ENCODE results near the gene MACROD1.
"Not testable (repeated sequence)": the region's sequence is repeated elsewhere in the genome, so short reads cannot be mapped to it uniquely, and the experiment has no call there.

Gene MACROD1

GRCh38 chr11:63974259-63975143, 191.4 kb downstream of the MACROD1 start, which contains the start of gene COX8A:
Gene COX8A, plus strand, starts transcription at chr11:63974620. Its CDS starts 61 bp downstream, at chr11:63974681.
- peak; percentile 27 for TF ChIP-seq CTCF (IDR thresholded peaks at IDR 0.05; ENCODE audit: low read depth, low read length)
- DNase-seq (ENCODE audit: extremely low read depth, low read depth), result peak; percentile 99

DNA sequence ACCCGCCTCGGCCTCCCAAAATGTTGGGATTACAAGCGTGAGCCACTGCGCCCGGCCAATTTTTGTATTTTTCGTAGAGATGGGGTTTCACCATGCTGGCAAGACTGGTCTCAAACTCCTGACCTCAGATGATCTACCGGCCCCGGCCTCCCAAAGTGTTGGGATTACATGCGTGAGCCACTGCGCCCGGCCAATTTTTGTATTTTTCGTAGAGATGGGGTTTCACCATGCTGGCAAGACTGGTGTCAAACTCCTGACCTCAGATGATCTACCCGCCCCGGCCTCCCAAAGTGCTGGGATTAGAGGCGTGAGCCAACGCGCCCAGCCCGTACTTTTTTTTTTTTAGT, 192.0 kb downstream of the MACROD1 start:
- not testable (repeated sequence) for DNase-seq (ENCODE audit: extremely low read depth, low read depth)

DNA sequence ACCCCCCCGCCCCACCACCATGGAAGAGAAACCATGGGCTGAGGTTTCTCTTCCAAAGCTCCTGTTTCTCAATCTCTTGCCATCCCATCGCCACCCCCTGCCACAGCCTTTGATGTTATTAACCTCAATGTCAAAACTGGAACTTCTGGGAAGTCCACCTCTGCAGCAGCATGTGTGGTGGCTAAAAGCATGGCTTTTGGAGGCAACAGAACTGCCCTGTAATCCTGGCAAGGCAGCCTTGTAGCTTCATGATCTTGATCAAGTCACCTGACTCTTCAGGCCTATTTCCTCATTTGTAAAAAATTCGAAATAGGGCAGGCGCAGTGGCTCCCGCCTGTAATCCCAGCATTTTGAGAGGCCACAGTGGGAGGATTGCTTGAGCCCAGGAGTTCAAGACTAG, 195.0 kb downstream of the MACROD1 start:
- DNase-seq (ENCODE audit: extremely low read depth, low read depth), result no peak
- TF ChIP-seq CTCF (IDR thresholded peaks at IDR 0.05; ENCODE audit: low read depth, low read length), result no peak

GRCh38 chr11:63969461-63969860, 196.5 kb downstream of the MACROD1 start:
- TF ChIP-seq CTCF (IDR thresholded peaks at IDR 0.05; ENCODE audit: low read depth, low read length), result no peak
- no peak for DNase-seq (ENCODE audit: extremely low read depth, low read depth)

GRCh38 chr11:63966444-63966843, 199.5 kb downstream of the MACROD1 start:
- TF ChIP-seq CTCF (IDR thresholded peaks at IDR 0.05; ENCODE audit: low read depth, low read length), result no peak
- DNase-seq (ENCODE audit: extremely low read depth, low read depth), result no peak

GRCh38 chr11:63963895-63964294, 202.0 kb downstream of the MACROD1 start:
- DNase-seq (ENCODE audit: extremely low read depth, low read depth), result not testable (repeated sequence)

DNA sequence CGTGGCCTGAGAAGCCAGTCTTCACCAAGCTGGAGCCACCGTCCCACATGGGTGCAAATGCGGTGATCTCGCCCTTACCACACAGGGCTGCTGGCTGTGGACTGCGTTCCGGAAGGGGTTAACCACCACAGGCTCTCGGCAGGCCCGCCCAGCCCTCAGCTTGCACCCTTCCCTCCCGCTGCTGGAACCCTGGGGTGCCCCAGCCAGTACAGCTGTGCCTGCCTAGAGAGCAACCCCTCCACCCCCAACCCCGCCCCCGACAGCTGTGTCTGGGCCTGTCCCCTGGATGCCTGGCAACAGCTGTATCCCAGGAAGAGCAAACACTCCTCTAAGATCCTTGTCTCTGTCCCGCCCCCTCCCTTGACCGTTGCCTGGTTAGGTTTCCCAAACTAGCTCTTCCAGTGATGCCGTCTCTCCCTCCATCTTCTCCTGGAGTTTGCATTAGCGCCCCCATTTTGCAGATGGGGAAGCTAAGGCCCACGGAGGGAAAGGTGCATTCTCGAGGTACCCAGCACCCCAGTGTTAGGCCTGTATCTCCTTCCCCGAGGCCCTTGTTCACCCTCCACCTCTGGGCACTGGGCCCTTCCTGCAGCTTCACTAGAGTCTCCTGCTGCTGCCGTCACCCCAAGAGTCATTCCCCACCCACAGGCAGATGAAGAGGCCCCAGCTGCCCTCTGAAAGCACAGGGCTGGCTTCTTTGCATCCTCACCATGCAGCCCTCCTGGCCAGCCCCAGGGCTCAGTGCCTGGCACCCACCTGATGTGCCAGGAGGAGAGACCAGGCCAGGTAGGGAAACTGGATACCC, 204.1 kb downstream of the MACROD1 start:
- TF ChIP-seq CTCF (IDR thresholded peaks at IDR 0.05; ENCODE audit: low read depth, low read length), result no peak
- no peak for DNase-seq (ENCODE audit: extremely low read depth, low read depth)

- no peak for DNase-seq (ENCODE audit: extremely low read depth, low read depth)
- no peak for TF ChIP-seq CTCF (IDR thresholded peaks at IDR 0.05; ENCODE audit: low read depth, low read length)
These were observed 207.9 kb downstream of the MACROD1 start for GRCh38 chr11:63958008-63958407.
